RKO (cell line): ENCODE results near the gene CLTC.

Source experiments
- DNase-seq: peaks from one replicate; pipeline ENCODE4 v3.0.0-alpha.2; 2016; ENCODE audit warnings: low spot score

Gene CLTC

GRCh38 chr17:59680314-59680713, 60.6 kb downstream of the CLTC start:
- DNase-seq = no peak

- DNase-seq = no peak
Observed at GRCh38 chr17:59683283-59683682, 63.6 kb downstream of the CLTC start.

GRCh38 chr17:59684967-59685366, 65.3 kb downstream of the CLTC start:
- DNase-seq = no peak

GRCh38 chr17:59688008-59688407, 68.3 kb downstream of the CLTC start:
- DNase-seq = peak; percentile 32

GRCh38 chr17:59688496-59688895, 68.8 kb downstream of the CLTC start:
- DNase-seq = no peak

- no peak for DNase-seq
Observed at GRCh38 chr17:59693582-59693981, 73.9 kb downstream of the CLTC start.

GRCh38 chr17:59694344-59694743, 74.6 kb downstream of the CLTC start:
- no peak for DNase-seq

GRCh38 chr17:59695945-59696681, 76.4 kb downstream of the CLTC start:
- DNase-seq = no peak

- DNase-seq = no peak
Observed at GRCh38 chr17:59696682-59697277, 77.1 kb downstream of the CLTC start.

- DNase-seq = no peak
Observed at GRCh38 chr17:59698143-59698542, 78.4 kb downstream of the CLTC start.

GRCh38 chr17:59699218-59699617, 79.5 kb downstream of the CLTC start:
- DNase-seq = no peak

- DNase-seq = no peak
Observed at GRCh38 chr17:59699786-59700185, 80.1 kb downstream of the CLTC start.

GRCh38 chr17:59702304-59702703, 82.6 kb downstream of the CLTC start:
- DNase-seq = no peak

- peak; percentile 100 for DNase-seq
Observed at GRCh38 chr17:59707149-59707970, 87.7 kb downstream of the CLTC start, which contains the start of the genes PTRH2 and VMP1. TSS of gene PTRH2 (minus strand) at chr17:59707430. CDS start at chr17:59697978, 9,452 bp downstream. TSS of gene VMP1 (plus strand) at chr17:59707654. CDS start at chr17:59731447, 23,793 bp downstream.

GRCh38 chr17:59707971-59708430, 88.3 kb downstream of the CLTC start:
- no peak for DNase-seq

- DNase-seq = no peak
Observed at GRCh38 chr17:59711936-59712335, 92.2 kb downstream of the CLTC start.

GRCh38 chr17:59712862-59713261, 93.2 kb downstream of the CLTC start:
- DNase-seq = no peak

GRCh38 chr17:59714255-59714654, 94.6 kb downstream of the CLTC start:
- no peak for DNase-seq

GRCh38 chr17:59716427-59716826, 96.7 kb downstream of the CLTC start:
- DNase-seq = no peak

GRCh38 chr17:59719526-59719925, 99.8 kb downstream of the CLTC start:
- DNase-seq = no peak

GRCh38 chr17:59722623-59723022, 102.9 kb downstream of the CLTC start:
- no peak for DNase-seq

- no peak for DNase-seq
Observed at GRCh38 chr17:59723041-59723440, 103.3 kb downstream of the CLTC start.

GRCh38 chr17:59723607-59724006, 103.9 kb downstream of the CLTC start:
- no peak for DNase-seq
